OCI-LY7 (cell line): ENCODE results near the gene TRIM33.

Source experiments
- CTCF ChIP-seq: fragments of 200-600 bp; sonication (generic); conservative IDR thresholded peaks from 2 replicates; pipeline ENCODE4 v1.5.1; 2014; ENCODE audit warnings: mild to moderate bottlenecking, antibody characterized with exemption, low read length, moderate library complexity, mixed read lengths
- EZH2phosphoT487 ChIP-seq: fragments of 200-600 bp; sonication (generic); IDR thresholded peaks from 2 replicates; pipeline ENCODE4 v1.6.1; 2018; ENCODE audit warnings: low read depth, borderline replicate concordance, mild to moderate bottlenecking, mixed run types, antibody characterized with exemption, low read length, moderate library complexity, mixed read lengths

DNA sequence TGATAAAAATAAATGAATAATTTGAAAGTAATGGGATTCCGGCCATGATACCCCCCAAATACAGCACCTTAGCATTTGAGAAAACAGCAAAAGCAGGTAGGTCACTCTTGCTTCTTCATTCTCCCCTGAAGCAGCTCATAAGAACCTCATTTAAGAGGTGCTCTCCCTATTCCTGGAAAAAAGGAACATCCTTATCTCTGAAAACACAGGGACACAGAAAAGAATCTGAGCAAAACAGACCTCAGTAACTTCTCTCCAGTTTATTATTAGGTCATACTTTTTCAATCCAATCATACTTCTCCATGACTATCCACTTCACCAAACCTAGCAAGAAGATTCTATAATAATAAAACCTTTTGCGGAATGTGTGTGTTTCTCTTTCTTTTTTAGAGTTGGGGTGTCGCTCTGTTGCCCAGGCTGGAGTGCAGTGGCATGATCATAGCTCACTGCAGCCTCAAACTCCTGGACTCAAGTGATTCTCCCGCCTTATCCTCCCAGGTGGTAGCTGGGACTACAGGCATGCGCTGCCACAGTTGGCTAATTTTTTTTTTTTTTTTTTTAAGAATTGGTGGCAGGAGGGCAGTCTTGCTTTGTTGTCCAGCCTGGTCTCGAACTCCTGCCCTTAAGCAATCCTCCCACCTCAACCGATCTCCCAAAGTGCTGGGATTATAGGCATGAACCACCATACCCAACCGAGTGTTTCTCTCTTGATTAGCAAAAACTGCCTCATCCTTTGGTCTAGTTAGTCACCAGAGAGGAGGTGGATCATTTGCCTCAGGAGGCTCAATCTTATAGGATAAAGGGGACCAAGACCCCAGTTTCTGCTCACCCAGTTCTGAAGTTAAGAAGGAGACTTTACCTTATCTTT is 10.6 kb upstream of the TRIM33 start:
- TF ChIP-seq CTCF, result no peak
- no peak for TF ChIP-seq EZH2phosphoT487
